GM06990 (cell line): ENCODE results near the gene HS3ST5.
A peak's percentile ranks its signal among the peaks of the same experiment; 100 is the strongest.

Experiments
- DNase-seq: peaks from one replicate; pipeline ENCODE4 v3.0.0-alpha.2; 2011; ENCODE audit not compliant: insufficient read length; ENCODE audit errors: extremely low read depth
- H3K27me3 ChIP-seq: replicated peaks from 2 replicates; pipeline ENCODE4 v1.6.0; 2011; ENCODE audit warnings: low read length; ENCODE audit not compliant: control insufficient read depth, insufficient read depth
- H3K36me3 ChIP-seq: 2 replicates; pipeline ENCODE4 v1.5.1; 2011; ENCODE audit warnings: low read length; ENCODE audit not compliant: control insufficient read depth, insufficient read depth
- H3K4me3 ChIP-seq: replicated peaks from 2 replicates; pipeline ENCODE4 v1.5.1; 2011; ENCODE audit warnings: low read depth, mild to moderate bottlenecking, control low read depth, low read length
- CTCF ChIP-seq: IDR thresholded peaks from 2 replicates; pipeline ENCODE4 v1.5.1; 2011; ENCODE audit warnings: low read length, control low read depth, mild to moderate bottlenecking, inconsistent platforms; ENCODE audit not compliant: insufficient read depth, poor library complexity, severe bottlenecking

Gene HS3ST5

GRCh38 chr6:114121913-114122662 is 220.7 kb downstream of the HS3ST5 start:
- no peak for DNase-seq
- H3K36me3 ChIP-seq, result no peaks in the 10 kb centered on the region
- H3K27me3 ChIP-seq, result no peaks in the 10 kb centered on the region
- no peak overlapping the region for H3K4me3 ChIP-seq
- TF ChIP-seq CTCF, result no peak

- Histone ChIP-seq H3K4me3 (no peak overlapping the region), H3K36me3 (no peaks in the 10 kb centered on the region), H3K27me3 (no peaks in the 10 kb centered on the region)
- no peak for TF ChIP-seq CTCF
- DNase-seq, result no peak
These were observed 223.8 kb downstream of the HS3ST5 start for GRCh38 chr6:114119056-114119455.

GRCh38 chr6:114115652-114116051 is 227.2 kb downstream of the HS3ST5 start:
- TF ChIP-seq CTCF, result no peak
- DNase-seq, result no peak
- Histone ChIP-seq H3K36me3 (no peaks in the 10 kb centered on the region), H3K4me3 (no peak overlapping the region), H3K27me3 (peaks cover 2% of the 10 kb centered on the region; the same call in 1 of the 2 replicates)

GRCh38 chr6:114108119-114109002 is 234.5 kb downstream of the HS3ST5 start:
- DNase-seq, result no peak
- Histone ChIP-seq H3K4me3 (no peak overlapping the region), H3K27me3 (peaks cover 4% of the 10 kb centered on the region; the same call in 1 of the 2 replicates), H3K36me3 (no peaks in the 10 kb centered on the region)
- TF ChIP-seq CTCF, result peak; percentile 88

- Histone ChIP-seq H3K4me3 (no peak overlapping the region), H3K27me3 (peaks cover 2% of the 10 kb centered on the region; the same call in 1 of the 2 replicates), H3K36me3 (no peaks in the 10 kb centered on the region)
- no peak for DNase-seq
- no peak for TF ChIP-seq CTCF
These were observed 236.8 kb downstream of the HS3ST5 start for GRCh38 chr6:114106020-114106419.
